Transverse colon (tissue), 4 donors: Measurements from ENCODE around the gene CAMSAP1. TPM values are rescaled to one million over a fixed set of nuclear protein-coding genes. Genes with fewer than 3 reads are reported as not detected.

Experiments
- DNase-seq: peaks from one replicate; pipeline ENCODE4 v3.0.0-alpha.2; 2019
- H3K27ac ChIP-seq, 4 donors: fragments of 200-600 bp; sonication (generic); 2 replicates each; pipeline ENCODE4 v1.5.1; 2016 to 2018; ENCODE audit warnings: inconsistent platforms in 4 of 4
- H3K27me3 ChIP-seq: fragments of 200-600 bp; sonication (generic); 2 replicates; pipeline ENCODE4 v1.5.1; 2017; ENCODE audit warnings: inconsistent platforms
- H3K36me3 ChIP-seq, 4 donors: fragments of 200-600 bp; sonication (generic); 2 replicates each; pipeline ENCODE4 v1.5.1; 2017 to 2019; ENCODE audit warnings: inconsistent platforms in 4 of 4
- H3K4me1 ChIP-seq, 4 donors: fragments of 200-600 bp; sonication (generic); 2 replicates each; pipeline ENCODE4 v1.5.1; 2017 to 2020; ENCODE audit warnings: inconsistent platforms in 4 of 4
- H3K4me3 ChIP-seq, 4 donors: fragments of 200-600 bp; sonication (generic); 1 replicate in 1 of 4; 2 replicates in 3 of 4; pipeline versions ENCODE4 v1.5.1 to v1.6.1; 2017 to 2019; ENCODE audit warnings: inconsistent platforms in 4 of 4
- H3K9me3 ChIP-seq, 2 donors: fragments of 200-600 bp; sonication (generic); 2 replicates each; pipeline ENCODE4 v1.5.1; 2017 to 2019; ENCODE audit warnings: inconsistent platforms in 2 of 2
- CTCF ChIP-seq, 5 experiments: fragments of 200-600 bp in 3 of 5; fragments of 450-650 bp in 2 of 5; sonication (generic) in 3 of 5; IDR thresholded peaks; 1 replicate in 2 of 5; 2 replicates in 3 of 5; pipeline ENCODE4 v1.5.1; 2016 to 2017; ENCODE audit warnings: antibody characterized with exemption in 5 of 5, inconsistent platforms in 3 of 5, mild to moderate bottlenecking in 2 of 5, moderate library complexity in 1 of 5
- EP300 ChIP-seq: sonication (generic); formaldehyde crosslinking; IDR thresholded peaks from one replicate; pipeline ENCODE4 v1.6.1; 2017; ENCODE audit warnings: antibody characterized with exemption, low read depth
- POLR2A ChIP-seq: fragments of 450-650 bp; IDR thresholded peaks from one replicate; pipeline ENCODE4 v1.6.1; 2016; ENCODE audit warnings: antibody characterized with exemption, mild to moderate bottlenecking, moderate library complexity
- POLR2AphosphoS5 ChIP-seq, 3 donors: sonication (generic); formaldehyde crosslinking; IDR thresholded peaks; one replicate each; pipeline ENCODE4 v1.6.1; 2016; ENCODE audit warnings: antibody characterized with exemption in 3 of 3
- WGBS, 2 donors: methylation state at CpG; one replicate each; pipeline ENCODE4 v1.1.5; 2018; ENCODE audit warnings: low coverage in 1 of 2; 5-methylcytosine and 5-hydroxymethylcytosine counted together
- in situ Hi-C, 4 donors: fragments of 200-750 bp; cut with MboI; loops; one replicate each; pipeline versions ENCODE4 v1.15.0 to v1.15.1; 2017; ENCODE audit warnings: low sequenced_read_pairs in 3 of 4, low pct_ligation_motif_present in 1 of 4, low pct_unique_long_range_greater_than_20kb in 1 of 4
- intact Hi-C: fragments of 100-400 bp; cut with DNase I; formaldehyde crosslinking; loops from one replicate; pipeline ENCODE4 v1.15.1; 2023; ENCODE audit warnings: low total_unique reads
- total RNA-seq, 4 donors: library from RNA; depleted of rRNA; stranded (reverse); fragments of >200 nt; gene quantifications; one replicate each; pipeline ENCODE4 v1.1.0, GENCODE V29; 2016

The CAMSAP1 gene
- total RNA-seq, 4 donors from 2014 or later: 17.3 to 88.0 (median 23.8) TPM

- H3K36me3 ChIP-seq: peaks cover 0 to 21% (median 8%) of the 10 kb centered on the region in 4 donors
- DNase-seq: no peak
- H3K4me3 ChIP-seq: no peak overlapping the region
- 94 to 100% methylated on average over 3 to 10 of the region's 10 CpGs for WGBS, 2 donors
- no peaks in the 10 kb centered on the region for H3K9me3 ChIP-seq
- H3K4me1 ChIP-seq: no peaks in the 10 kb centered on the region
- intact Hi-C loops (no loop called here), in situ Hi-C loops (no loop called here)
- no peak overlapping the region for H3K27ac ChIP-seq
- no peaks in the 10 kb centered on the region for H3K27me3 ChIP-seq
- TF ChIP-seq POLR2A (no peak), CTCF (IDR thresholded peaks at IDR 0.05) (no peak)
Measured at GRCh38 chr9:135809166-135809565, 98.2 kb downstream of the CAMSAP1 start.

GRCh38 chr9:135805422-135806022, 101.8 kb downstream of the CAMSAP1 start:
- WGBS, 2 donors: 82% methylated on average over 21 of the region's 22 CpGs; no CpG with 5 or more reads in 1 of the 2 donors
- no peaks in the 10 kb centered on the region for H3K4me1 ChIP-seq
- in situ Hi-C loops: no loop called here
- DNase-seq: no peak
- H3K9me3 ChIP-seq: no peaks in the 10 kb centered on the region
- no peak overlapping the region for H3K4me3 ChIP-seq
- H3K27ac ChIP-seq: no peak overlapping the region
- TF ChIP-seq EP300 (no peak), POLR2AphosphoS5 (IDR thresholded peaks at IDR 0.05) (no peak), CTCF (IDR thresholded peaks at IDR 0.05) (no peak), POLR2A (no peak)
- intact Hi-C loops: no loop called here
- peaks cover 0 to under 1% (median 0%) of the 10 kb centered on the region in 4 donors for H3K36me3 ChIP-seq
- H3K27me3 ChIP-seq: no peaks in the 10 kb centered on the region

GRCh38 chr9:135804581-135805421, 102.5 kb downstream of the CAMSAP1 start:
- H3K27me3 ChIP-seq: no peaks in the 10 kb centered on the region
- H3K4me1 ChIP-seq: no peaks in the 10 kb centered on the region
- no peaks in the 10 kb centered on the region for H3K9me3 ChIP-seq
- DNase-seq: no peak
- in situ Hi-C loops: no loop called here
- no peak overlapping the region for H3K27ac ChIP-seq
- H3K36me3 ChIP-seq: no peaks in the 10 kb centered on the region
- no peak for TF ChIP-seq EP300
- TF ChIP-seq POLR2A: no peak
- no peak for TF ChIP-seq CTCF (IDR thresholded peaks at IDR 0.05)
- TF ChIP-seq POLR2AphosphoS5 (IDR thresholded peaks at IDR 0.05): no peak
- intact Hi-C loops: no loop called here
- 11 to 74% methylated on average over 3 to 24 of the region's 24 CpGs for WGBS, 2 donors
- no peak overlapping the region for H3K4me3 ChIP-seq

- Histone ChIP-seq H3K27ac (no peak overlapping the region), H3K9me3 (no peaks in the 10 kb centered on the region), H3K36me3 (no peaks in the 10 kb centered on the region), H3K27me3 (no peaks in the 10 kb centered on the region), H3K4me1 (no peaks in the 10 kb centered on the region), H3K4me3 (no peak overlapping the region)
- no peak for TF ChIP-seq POLR2A
- no peak for TF ChIP-seq EP300
- no peak for TF ChIP-seq CTCF (IDR thresholded peaks at IDR 0.05)
- TF ChIP-seq POLR2AphosphoS5 (IDR thresholded peaks at IDR 0.05): no peak
- in situ Hi-C loops: no loop called here
- intact Hi-C loops: no loop called here
- 86 to 89% methylated on average over 3 to 10 of the region's 10 CpGs for WGBS, 2 donors
- DNase-seq: no peak
Measured at GRCh38 chr9:135803441-135803840, 103.9 kb downstream of the CAMSAP1 start.
